Stimulated activated CD4-positive, alpha-beta T cell treated with anti-CD3 and anti-CD28 coated beads, TNF-alpha, amount 100 ng/mL, for 24 hours (primary cell): ENCODE results near the gene TBC1D9B.

Experiments
- DNase-seq, 3 experiments: peaks; one replicate each; pipeline ENCODE4 v3.0.0-alpha.2; 2020; ENCODE audit warnings: low read depth in 3 of 3

Gene TBC1D9B

DNA sequence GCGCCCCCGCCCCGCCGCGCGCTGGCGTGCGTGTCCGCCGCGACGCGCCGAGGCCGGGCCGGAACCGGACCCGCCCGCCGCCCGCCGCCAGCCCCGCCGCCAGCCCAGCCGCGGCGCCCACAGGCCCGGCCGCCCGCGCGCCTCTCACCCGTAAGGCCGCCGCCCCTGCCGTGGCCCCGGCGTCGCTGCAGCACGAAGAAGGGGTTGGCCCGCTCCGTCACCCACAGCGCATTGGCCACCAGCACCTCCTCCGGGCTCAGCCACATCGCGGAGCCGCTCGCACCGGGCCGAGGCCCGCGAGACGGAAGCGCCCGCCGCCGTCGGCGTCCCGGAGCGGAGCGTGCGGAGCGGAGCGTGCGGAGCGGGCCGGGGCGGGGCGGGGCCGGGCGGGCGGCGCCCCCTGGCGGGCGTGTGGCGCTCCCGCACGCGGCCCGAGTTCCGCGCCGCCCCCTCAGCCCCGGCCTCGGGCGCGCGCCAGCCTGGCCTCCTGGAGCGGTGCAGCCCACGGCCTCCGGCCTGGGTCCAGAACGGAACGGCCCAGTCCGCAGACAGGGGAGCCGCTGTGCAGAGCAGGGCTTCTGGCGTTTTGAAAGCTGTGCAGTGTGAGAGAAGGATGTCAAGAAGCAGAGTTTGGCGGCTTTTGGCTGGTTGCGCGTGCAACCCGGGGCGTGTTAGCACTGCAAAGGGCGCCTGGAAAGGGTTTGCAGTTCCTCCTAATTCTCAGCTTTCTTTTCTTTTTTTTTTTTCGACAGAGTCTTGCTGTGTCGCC lies at the start of gene TBC1D9B:
Gene TBC1D9B (minus strand): TSS at position 342 of the 769 bp plus-strand sequence. CDS start 76 bp downstream, at position 266.
- peak; percentile 16 to 54 (median 40) for DNase-seq

DNA sequence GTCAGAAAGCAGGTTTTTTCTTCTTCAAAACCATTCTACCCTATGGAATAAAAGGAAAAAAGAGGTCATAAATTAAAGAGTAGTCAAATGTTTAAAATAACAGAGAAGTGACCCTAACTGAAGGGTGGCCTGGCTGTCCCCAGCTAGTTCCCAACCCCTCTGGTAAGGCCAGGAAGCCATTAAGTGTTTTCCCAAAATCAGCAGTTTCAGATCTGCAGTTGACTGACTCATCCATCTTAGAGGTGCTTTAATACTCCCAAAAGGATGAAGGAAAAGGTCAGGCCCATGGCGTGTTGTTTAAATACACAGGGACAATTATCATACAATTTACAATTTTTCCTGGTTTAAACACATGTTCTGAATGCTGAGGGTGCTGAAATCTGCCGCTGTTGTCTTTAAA lies 47.9 kb upstream of the TBC1D9B start:
- no peak for DNase-seq

DNA sequence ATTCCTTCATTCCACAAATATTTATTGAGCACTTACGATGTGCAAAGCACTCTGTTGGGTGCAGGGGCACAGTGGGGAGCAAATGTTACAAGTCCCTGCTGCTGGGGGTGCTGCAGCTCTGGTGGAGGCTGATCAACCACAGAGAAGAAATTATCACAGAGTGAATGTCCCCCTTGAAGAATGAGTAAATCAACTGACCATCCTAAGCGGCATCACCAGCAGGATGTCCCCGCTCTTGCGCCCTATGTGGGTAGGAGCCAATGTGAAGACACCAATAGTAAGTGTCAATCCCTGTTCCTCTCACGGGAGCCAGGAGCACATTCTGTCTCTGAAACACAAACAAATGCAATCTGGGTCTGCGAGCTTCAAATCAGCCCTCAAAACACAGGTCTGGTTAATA lies 47.4 kb upstream of the TBC1D9B start:
- no peak for DNase-seq

DNA sequence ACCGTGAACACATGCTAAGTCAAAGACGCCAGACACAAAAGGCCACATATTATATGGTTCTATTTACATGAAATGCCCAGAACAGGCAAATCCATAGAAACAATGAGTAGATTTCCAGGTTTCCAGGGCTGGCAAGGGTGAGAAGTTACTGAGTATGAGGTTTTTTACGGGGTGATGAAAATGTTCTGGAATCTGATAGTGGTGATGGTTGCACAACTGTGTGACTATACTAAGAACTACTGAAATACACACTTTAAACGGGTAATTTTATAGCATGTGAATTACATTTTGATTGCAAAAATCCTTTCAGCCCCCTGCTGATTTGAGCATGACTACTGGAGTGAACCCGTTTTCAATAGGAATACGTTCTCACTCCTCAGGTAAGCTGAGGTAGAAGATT lies 46.7 kb upstream of the TBC1D9B start:
- DNase-seq = no peak

DNA sequence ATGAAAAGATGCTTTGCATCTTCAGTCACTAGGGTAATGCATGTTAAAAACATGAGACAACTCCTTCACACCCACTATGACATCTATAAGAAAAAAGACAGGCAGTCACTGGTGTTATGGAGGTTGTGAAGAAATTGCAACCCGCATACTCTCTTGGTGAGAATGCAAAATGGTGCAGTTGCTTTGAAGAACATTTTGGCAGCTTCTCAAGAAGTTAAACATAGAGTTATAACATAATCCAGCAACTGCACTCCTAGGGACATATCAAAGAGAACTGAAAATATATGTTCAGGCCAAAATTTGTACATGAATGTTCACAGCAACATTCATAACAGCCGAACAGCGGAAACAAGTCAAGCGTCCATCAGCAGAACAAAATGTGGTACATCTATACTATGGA lies 46.3 kb upstream of the TBC1D9B start:
- DNase-seq = no peak

DNA sequence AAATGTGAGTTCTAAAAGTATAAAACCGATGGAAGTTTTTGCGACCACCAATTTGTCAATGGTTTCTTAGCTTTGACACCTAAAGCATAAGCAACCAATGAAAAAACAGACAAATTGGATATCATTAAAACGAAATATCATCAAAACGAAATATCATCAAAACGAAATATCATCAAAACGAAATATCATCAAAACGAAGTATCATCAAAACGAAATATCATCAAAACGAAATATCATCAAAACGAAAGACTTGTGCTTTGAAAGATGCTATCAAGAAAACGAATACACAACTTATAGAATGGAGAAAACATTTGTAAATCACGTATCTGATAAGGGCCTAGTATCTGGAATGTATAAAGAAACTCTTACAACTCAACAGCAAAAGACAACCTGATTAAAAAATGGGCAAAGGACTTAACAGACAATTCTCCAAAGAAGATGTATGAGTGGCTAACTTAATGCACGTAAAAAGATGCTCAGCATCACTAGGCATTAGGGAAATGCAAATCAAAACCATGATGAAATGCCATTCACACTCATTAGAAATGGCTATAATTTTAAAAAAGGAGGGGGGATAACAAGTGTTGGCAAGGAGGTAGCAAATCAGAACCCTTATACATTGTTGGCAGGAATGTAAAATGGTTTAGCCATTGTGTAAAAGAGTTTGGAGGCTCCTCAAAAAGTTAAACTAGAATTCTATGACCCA lies 29.4 kb upstream of the TBC1D9B start:
- no peak for DNase-seq

DNA sequence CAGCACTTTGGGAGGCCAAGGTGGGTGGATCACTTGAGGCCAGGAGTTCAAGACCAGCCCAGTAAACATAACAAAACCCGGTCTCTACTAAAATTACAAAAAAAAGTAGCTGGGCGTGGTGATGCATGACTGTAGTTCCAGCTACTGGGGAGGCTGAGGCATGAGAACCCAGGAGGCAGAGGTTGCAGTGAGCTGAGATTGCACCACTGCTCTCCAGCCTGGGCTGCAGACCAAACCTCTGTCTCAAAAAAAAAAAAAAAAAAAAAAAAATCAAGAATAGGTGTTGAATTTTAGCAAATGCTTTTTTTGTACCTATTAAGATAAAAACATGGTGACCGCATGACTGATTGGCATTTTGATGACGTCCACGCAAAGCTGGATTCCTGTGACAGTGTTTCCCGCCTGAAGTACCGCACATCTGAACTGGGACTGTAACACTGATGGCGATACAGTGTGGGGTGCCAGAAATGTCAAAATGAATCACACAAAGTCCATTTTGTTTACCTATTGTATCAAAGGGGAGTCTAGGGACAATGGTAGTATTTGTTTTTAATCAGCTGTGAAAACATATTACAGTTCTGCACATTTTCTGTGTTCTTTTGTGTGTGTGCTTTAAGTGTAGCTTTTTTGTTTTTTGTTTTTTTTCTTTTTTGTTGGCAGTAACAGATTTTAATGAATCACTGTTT lies 23.2 kb upstream of the TBC1D9B start:
- no peak for DNase-seq

DNA sequence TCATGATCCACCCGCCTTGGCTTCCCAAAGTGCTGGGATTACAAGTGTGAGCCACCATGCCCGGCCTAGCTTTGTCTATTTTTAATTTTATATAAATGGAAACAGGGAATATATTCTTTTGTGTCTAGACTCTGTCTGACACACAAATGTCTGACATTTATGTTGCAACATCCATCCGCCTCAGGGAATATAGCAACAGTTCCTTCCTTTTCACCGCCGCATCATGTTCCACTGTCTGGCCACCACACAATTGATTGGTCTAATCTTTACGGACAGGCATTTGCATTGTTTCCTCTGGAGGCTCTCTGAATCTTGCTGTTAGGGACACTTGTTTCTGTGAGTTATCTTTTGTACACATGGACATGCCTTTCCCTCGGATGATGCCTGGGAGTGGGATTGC lies 20.1 kb upstream of the TBC1D9B start:
- DNase-seq = no peak

DNA sequence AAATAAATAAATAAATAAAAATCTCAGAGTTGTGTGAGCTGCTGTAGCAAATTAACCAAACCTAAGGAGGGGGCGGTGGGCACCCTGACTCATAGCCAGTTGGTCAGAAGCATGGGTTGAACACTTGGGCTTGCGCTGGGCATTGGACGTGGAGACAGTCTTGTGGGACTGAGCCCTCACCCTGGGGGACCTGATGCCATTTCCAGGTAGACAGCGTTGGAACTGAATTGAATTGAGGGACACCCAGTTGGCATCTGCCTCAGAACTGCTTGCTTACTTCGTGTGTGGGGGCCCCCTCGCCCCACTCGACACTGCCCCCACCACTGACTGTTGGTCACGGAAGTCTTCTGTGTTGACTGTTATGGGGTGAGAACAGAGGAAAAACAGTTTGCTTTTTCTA lies 19.0 kb upstream of the TBC1D9B start:
- DNase-seq = no peak

DNA sequence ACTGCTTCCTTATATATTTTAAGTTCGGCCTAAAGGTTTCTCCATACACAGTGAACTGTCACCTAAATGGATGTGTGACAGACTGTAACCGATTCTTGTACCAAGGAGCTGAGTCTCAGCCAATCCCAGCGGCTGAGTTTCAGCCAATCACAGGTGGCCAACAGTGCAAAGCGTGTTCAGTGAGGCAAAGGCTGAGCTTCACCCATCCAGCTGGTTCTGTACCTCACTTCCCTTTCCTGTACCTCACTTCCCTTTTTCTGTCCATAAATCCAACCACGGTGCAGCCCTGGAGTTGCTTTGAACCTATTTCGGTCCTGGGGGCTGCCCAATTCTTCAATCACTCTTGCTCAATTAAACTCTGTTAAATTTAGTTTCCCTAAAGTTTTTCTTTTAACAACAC lies 15.7 kb upstream of the TBC1D9B start:
- DNase-seq = no peak

DNA sequence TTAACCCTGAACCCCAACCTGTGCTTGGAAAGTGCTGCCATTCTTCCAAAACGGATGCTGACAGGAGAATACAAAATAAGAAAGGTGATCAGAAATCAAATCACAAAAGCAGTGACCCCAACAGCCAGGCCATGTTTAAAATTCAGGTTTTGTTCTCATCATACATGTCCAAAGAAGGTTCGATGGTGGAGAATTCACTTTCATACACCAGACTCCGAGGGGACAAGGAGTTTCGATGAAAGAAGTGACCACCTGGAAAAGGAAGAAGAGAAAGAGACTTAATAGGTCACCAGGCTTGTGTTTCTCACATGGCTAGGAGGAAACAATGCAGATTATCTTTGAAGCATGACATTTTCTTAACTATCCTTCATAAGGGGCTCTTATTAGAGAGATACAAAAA lies 12.5 kb upstream of the TBC1D9B start:
- DNase-seq = no peak

DNA sequence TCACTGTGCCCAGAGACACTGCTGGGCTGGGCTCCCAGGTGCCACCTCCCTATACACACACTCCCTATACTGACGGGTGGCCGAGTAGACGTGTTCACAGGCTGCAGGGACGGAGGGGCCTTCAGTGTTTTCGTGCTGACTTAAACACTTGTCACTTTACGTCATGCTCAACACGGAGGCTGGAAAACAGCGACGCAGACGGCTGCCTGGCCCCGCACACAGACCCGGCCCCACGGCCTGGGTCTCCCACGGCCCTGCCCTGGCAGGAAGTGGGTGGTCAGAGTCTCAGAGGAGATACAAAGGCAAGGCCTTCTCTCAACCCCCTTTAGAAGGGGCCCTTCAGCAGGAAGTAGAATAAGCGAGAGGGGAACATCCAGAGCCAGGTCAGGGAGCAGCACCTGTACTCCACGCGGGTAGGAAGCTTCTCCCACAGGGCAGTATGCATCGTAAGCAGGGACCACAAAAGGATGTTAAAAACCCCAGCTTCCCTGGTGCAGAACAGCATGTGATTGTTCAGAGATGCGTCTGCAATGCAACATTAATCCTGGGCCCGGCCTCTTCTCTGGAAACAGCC lies 11.9 kb upstream of the TBC1D9B start:
- DNase-seq = no peak

DNA sequence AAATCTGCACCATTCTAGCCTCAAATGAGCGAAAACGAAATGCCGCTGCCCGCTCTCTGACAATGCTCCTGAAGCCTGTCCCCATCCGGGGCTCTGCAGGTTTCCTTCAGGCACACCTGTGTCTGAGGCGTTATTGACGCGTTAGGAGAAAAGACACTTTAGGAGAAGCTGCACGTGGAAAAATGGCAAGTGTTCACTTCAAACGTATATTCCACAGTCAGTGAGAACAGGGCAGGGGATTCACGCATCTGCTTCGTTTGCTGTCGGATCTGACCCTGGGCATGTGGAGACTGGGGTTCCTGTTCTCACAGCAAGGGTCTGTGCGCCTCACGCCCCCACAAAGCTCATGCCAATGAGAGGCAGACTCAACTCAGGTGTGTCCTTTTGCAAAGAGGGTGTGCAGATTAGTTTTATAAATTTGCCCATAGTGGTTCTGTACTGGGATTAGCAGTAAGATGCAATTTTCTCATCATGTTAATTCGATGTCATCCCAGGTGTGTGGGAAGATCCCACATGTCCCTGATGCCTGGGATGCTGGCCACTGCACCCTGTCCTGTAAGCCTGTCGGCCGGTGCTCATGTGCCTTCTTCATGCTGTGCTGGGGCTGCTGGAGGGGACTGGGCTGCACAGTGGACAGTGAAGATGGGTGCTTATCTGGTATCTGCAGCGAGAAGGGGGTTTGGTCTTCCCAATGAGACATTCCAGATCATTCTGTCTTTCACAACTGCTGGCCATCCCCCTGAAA lies 11.2 kb upstream of the TBC1D9B start:
- no peak for DNase-seq

DNA sequence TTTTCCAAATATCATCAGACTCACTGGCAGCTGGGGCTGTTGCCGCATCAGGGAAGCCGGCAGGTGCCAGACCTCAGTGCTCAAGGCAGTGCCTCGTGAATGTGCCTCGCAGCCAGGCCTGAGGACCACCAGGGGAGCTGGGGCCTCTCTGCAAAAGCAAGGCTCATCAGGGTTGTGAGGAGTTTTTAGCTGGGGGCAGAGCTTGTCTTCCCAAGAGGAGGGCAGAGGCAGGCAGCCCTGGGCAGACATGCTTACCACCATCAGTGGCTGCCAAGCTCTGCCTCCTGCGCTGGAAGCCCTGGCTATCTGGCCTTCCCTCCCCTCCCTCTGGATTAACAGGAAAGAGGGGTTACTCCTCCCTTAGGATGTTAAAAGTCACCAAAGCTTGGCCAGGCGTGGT lies 8.8 kb upstream of the TBC1D9B start:
- no peak for DNase-seq

DNA sequence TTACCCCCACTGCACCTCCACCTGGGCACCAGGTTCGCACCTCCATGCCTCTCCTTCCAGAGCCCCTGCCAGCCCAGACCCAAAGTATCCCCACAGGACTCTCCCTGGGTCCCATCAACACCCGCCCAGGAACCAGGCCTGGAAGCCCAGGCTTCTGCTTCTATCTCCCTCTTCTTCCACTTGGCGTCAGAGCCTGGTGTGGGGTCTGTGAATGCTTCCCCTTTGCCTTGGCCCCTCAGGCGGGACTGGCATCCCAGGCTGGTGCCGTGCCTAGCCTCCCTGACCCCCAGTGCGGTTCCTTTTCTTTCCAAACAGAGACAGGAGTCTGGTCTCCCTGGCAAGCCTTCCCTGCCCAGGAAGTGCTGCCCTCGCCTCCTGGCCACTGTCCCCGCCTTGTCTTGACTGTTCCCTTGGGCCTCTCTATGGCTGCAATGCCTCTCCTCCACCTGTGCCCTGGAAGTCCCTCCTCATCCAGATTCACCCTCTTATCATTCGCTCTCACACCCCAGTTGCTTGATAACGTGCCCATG lies 7.8 kb upstream of the TBC1D9B start:
- no peak for DNase-seq

DNA sequence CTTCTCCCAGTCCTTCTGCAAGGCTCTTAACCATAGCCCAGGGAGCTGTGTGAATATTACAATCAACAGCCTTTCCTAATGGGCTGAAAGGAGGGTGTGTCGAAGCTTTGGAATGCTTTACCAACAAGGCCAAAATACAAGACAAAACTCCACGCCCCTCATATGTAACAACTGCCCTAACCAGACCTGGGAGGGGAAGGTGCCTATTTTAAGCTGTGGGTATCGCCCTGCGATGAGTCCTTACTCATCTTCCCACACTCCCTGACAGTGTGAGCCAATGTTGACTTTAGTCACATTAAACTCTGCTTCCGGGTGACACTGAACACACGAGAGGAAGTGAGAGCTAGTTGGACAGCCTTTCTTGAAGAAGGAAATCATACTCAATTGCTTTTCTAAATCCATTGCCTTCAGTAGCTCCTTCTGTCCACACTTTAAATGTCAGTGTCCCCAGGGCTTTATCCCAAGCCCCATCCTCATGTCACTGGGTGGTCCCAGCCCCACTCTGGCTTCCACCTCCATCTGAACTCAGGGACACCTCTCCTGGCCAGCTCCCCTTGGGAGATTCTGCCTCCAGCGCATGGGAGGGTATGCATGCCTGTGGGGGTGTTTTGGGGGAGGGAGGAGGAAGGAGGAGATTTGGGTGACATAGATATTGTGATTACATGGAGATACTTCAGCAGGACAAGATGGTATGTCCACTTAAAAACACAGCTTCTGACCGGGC lies 6.5 kb upstream of the TBC1D9B start:
- DNase-seq = no peak

DNA sequence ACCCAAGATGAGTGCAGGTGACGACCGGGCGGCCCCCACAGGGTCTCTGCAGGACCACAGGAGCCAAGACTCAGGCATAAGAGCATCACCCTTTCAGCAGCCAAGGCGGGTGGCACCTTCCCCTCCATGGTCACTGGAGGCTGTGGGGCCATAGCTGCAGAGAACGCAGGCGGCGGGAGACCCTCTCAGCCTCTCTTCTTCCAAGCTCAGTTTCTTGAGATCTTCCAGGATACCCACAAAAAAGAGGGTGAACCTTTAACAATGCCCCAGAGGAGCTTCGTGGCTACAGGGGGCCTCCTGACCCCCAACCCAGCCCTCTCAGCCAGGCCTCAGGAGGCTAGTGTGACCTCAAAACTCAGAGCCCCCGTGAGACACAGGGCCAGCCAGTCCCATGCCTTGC lies 5.8 kb upstream of the TBC1D9B start:
- no peak for DNase-seq

DNA sequence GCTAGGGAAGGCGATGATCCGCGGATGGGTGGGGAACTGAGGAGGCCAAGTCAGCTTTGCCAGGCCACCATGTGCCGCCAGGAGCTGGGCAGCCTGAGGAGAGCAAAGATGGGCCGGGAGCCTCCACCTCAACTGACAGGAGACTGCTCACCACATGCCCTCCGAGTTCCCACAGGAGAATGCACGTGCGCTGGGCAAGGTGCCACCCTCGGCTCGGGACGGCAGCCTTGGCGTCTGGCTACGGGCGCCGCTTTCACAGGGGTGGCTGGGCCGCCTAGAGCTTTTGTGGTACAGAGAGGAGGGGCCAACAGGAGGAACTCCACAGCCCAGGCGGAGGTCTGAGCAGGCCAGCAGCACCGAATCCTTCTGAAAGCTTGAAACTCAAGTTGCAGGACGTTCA lies 5.3 kb upstream of the TBC1D9B start:
- DNase-seq = no peak

DNA sequence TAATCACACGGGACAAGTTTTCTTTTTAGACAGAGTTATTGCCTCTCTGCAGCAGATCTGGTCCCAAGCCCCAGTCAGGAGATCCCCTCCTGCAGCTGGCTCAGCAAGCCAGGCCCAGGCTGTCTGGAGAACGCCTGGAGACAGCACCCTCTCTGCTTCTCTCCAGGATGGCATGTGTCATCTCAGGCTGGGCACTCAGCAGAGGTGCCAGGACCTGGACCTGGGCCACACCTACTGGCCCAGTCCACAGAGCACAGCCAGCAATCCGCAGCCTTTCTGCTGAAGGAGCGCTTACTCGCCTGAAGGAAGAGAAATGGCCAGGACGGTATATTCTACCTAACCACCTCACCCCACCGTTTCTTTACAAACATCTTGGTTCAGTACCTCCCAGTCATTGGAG lies 4.7 kb upstream of the TBC1D9B start:
- no peak for DNase-seq

DNA sequence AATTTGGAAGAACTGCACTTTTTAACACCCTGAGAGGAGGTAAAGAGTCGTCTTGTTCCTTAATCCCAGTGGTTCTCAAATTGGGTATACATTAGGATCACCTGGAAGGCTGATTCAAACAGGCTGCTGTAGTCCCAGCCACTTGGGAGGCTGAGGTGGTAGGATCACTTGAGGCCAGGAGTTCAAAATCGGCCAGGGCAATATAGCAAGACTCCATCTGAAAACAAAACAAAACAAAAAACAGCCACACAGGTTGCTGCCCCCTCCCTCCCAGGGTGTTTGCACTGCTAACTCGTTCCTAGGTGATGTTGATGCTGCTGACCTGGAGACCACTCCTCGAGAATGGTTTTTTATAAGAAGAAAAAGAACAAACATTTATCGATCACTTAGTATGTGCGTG lies 1.5 kb upstream of the TBC1D9B start:
- DNase-seq = no peak

DNA sequence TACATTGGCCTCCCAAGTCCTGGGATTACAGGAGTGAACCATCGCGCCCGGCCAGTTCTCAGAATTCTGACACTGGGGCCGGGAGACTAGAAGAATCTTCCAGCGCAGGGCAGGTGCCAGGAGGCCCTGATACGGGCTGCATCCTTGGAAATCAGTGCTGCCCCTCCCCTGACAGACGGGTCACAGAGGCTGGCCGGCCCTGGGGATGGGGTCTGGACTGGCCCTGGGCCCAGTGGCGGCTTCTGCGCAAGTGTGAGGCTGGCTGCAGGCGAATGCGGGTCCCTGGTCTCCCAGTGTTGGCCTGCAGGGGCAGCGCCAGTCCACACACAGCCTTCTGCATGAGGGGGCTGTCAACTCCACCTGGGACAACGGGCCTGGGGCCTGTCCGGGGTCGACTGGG lies 831 bp upstream of the TBC1D9B start:
- no peak for DNase-seq
